Activated naive CD4-positive, alpha-beta T cell treated with anti-CD3 and anti-CD28 coated beads, Interleukin-2, amount 50 U/mL, for 72 hours (primary cell): ENCODE results near the gene TRIP13. TPM values are rescaled to one million over a fixed set of nuclear protein-coding genes. Genes with fewer than 3 reads are reported as not detected.
"Not testable (repeated sequence)": the region's sequence is repeated elsewhere in the genome, so short reads cannot be mapped to it uniquely, and the experiment has no call there.

Source experiments
- ATAC-seq, 2 donors: fragments of 150-1000 bp; cut with Tn5 transposase; 2 replicates each; pipeline ENCODE4 v1.10.0; 2021; ENCODE audit warnings: mild to moderate bottlenecking in 2 of 2, moderate library complexity in 2 of 2
- DNase-seq, 2 donors: peaks; one replicate each; pipeline ENCODE4 v3.0.0; 2021 to 2022; ENCODE audit warnings: low spot score in 2 of 2
- H3K27ac Mint-ChIP-seq, 2 donors: one replicate each; pipeline ENCODE4 v1.8.0; 2022; ENCODE audit warnings: mild to moderate bottlenecking in 2 of 2, mixed read lengths in 2 of 2
- H3K36me3 Mint-ChIP-seq, 2 donors: one replicate each; pipeline ENCODE4 v1.8.0; 2022; ENCODE audit warnings: mixed read lengths in 2 of 2
- H3K9me3 Mint-ChIP-seq, 2 donors: one replicate each; pipeline ENCODE4 v1.8.0; 2022; ENCODE audit warnings: mixed read lengths in 2 of 2
- total RNA-seq, 2 donors: library from RNA; stranded (reverse); gene quantifications; one replicate each; pipeline ENCODE4 v1.2.3, GENCODE V29; 2022

Gene TRIP13
- total RNA-seq, 2 donors from 2014 or later: 20.1 to 25.5 TPM

DNA sequence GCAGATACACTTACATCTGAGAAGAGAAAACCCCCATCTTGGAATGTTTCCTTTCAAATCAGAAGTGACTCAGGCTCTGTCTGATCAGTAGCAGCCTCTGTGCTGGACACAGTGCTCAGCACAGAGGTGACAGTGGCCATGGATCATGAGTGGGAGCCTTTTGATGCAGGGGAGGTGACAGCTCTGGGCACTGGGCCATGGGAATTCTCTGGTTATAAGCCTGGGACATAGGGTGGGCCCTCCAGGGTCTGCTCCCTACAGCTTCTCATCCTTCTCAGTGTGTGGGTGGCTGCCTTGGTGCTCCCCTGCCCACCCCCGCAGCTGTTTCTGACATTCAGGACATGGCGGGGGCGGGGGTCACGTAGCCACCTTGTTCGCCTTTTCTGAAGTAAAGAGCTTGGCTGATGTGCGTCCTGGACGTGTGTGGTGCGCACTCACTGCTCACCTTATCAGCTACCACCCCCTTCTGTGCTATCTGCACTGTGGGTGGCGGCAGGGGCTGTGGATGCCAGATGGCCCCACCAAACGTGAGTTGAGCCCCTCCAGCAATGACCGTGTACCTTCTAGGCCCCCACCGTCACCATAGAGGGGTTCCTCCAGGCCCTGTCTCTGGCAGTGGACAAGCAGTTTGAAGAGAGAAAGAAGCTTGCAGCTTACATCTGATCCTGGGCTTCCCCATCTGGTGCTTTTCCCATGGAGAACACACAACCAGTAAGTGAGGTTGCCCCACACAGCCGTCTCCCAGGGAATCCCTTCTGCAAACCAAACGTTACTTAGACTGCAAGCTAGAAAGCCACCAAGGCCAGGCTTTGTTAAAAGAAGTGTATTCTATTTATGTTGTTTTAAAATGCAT is 24.0 kb downstream of the TRIP13 start:
- Mint-ChIP-seq H3K36me3 (peaks cover 30% of the 10 kb centered on the region in 2 donors), H3K9me3 (no peaks in the 10 kb centered on the region), H3K27ac (no peak overlapping the region)
- ATAC-seq (no peak), DNase-seq (no peak)

DNA sequence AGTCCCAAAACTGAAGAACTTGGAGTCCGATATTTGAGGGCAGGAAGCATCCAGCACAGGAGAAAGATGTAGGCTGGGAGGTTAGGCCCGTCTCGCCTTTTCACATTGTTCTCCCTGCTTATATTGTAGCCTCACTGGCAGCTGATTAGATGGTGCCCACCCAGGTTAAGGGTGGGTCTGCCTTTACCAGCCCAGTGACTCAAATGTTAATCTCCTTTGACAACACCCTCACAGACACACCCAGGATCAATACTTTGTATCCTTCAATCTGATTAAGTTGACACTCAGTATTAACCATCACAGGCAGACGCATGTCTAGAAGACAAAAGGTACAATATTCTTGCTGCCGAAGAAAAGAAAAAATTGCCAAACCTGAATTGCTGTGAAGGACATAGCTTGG is 26.0 kb downstream of the TRIP13 start:
- not testable (repeated sequence) for H3K9me3 Mint-ChIP-seq, ATAC-seq, DNase-seq, H3K27ac Mint-ChIP-seq
- peaks cover 13 to 19% of the 10 kb centered on the region in 2 donors for H3K36me3 Mint-ChIP-seq

GRCh38 chr5:919356-920000 is 26.8 kb downstream of the TRIP13 start:
- Mint-ChIP-seq H3K36me3 (peaks cover 6 to 11% of the 10 kb centered on the region in 2 donors), H3K27ac (no peak overlapping the region)
- no peak for ATAC-seq

DNA sequence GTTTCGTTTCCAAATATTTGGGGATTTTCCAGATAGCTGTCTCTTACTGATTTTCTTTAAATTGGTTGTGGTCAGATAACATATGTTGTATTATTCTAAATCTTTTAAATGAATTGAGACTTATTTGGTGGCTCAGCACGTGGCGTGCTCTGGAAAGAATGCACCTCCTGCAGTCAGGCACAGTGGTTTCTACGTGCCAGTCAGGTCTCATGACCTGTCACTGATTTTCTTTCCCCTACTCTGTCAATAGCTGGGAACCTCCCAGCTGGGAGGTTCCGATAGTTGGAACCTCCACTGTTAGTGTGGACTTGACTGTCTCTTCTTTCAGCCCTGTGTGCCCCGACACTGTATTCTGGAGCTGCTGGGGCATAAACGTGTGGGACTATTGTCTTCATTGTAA is 27.6 kb downstream of the TRIP13 start:
- ATAC-seq: no peak
- no peaks in the 10 kb centered on the region for H3K9me3 Mint-ChIP-seq
- H3K27ac Mint-ChIP-seq: no peak overlapping the region
- no peak for DNase-seq
- H3K36me3 Mint-ChIP-seq: peaks cover 0 to 6% of the 10 kb centered on the region in 2 donors

More at GRCh38 chr5:919356-920000, 26.8 kb downstream of the TRIP13 start:
- DNase-seq: no peak
- H3K9me3 Mint-ChIP-seq: no peaks in the 10 kb centered on the region

GRCh38 chr5:921456-922435 is 29.1 kb downstream of the TRIP13 start:
- ATAC-seq: no peak
- H3K27ac Mint-ChIP-seq: no peak overlapping the region
- no peak for DNase-seq
- no peaks in the 10 kb centered on the region for H3K9me3 Mint-ChIP-seq
- peaks cover 4 to 11% of the 10 kb centered on the region in 2 donors for H3K36me3 Mint-ChIP-seq

DNA sequence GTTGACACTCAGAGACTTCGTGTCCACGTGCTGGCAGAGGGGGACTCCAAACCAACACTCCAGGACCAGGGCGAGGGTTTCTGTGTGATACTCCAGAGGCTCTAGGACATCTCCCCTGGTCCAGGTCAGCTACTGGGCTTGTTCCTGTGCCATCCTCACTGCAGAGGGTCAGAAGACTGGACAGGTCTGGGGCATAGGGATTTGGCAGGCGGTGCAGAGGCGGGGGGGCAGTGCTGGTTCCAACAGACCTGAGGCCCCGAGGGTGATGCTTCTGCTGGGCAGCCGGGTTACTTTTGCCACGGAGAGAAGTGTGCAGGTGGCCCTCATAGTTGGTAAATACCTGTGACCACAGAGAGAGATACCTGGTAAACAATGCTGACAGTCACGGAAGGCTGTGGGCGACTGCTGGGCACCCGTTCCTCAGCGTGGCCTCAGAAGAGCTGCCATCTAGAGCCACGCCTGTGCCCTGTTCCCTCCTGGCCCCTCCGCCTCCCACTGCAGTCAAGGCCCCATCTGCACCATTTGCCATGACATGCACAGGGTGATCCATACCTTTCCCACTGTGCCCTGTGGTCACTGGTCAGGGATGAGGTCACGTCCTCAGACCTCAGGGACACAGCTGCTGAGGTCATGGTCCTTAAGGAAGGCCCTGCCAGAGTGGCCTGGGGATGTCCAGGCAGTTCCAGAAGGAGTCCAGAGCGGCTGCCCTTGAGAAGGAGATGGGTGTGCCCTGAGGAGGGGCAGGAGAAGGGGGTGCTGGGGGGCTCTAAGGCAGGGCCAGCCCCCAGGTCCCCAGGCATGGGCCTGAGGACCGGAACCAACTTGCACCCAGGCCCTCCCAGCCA is 30.0 kb downstream of the TRIP13 start:
- peaks cover 4 to 11% of the 10 kb centered on the region in 2 donors for H3K36me3 Mint-ChIP-seq
- H3K27ac Mint-ChIP-seq: peak overlapping the region; percentile 13 to 79
- H3K9me3 Mint-ChIP-seq: no peaks in the 10 kb centered on the region
- ATAC-seq: no peak
- no peak for DNase-seq

GRCh38 chr5:923281-923873 is 30.7 kb downstream of the TRIP13 start:
- Mint-ChIP-seq H3K9me3 (no peaks in the 10 kb centered on the region), H3K27ac (peak overlapping the region; percentile 13 to 79), H3K36me3 (peaks cover 4 to 7% of the 10 kb centered on the region in 2 donors)
- peak; percentile 80 to 81 for DNase-seq
- peak; percentile 85 to 93 for ATAC-seq

DNA sequence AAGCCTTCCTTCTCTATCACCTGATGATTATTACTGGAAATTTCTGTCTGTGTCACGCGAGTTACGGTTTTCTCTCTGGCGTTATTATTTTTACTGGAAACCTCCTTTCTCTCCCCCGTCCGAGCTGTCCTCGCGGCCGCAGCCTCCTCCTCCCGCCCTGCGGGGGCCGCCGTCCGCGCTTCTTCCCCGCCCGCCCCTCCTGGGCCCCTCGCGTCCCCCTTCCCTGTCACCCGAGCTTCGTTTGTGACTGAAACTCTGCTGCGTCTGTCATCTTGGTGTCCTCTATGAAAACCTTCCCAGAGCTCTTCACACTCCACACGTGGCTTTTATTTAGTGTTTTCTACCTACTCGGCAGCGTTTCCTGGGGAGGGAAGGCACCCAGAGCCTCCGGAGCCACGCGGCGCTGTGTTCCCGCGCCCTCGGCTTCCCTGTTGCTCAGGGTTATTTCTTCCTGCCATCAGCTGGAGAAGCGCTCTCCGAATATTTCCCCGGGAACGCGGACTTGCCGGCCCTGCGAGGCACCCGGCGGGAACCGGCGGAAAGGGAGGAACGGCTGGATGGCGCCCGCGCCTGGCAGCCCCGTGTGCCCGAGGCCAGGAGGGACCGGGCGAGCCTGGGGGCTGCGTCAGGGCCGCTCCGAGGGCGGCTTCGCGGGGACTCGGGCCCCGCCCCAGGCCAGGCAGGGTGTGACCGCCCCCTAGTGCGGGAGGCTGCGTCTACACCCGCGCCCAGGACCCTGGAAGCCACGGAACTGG is 33.9 kb downstream of the TRIP13 start:
- H3K27ac Mint-ChIP-seq: no peak overlapping the region
- no peaks in the 10 kb centered on the region for H3K9me3 Mint-ChIP-seq
- peak in 1 of 2 donors; percentile 50 for DNase-seq
- peak in 1 of 2 donors; percentile 59 for ATAC-seq
- peaks cover 4 to 6% of the 10 kb centered on the region in 2 donors for H3K36me3 Mint-ChIP-seq

DNA sequence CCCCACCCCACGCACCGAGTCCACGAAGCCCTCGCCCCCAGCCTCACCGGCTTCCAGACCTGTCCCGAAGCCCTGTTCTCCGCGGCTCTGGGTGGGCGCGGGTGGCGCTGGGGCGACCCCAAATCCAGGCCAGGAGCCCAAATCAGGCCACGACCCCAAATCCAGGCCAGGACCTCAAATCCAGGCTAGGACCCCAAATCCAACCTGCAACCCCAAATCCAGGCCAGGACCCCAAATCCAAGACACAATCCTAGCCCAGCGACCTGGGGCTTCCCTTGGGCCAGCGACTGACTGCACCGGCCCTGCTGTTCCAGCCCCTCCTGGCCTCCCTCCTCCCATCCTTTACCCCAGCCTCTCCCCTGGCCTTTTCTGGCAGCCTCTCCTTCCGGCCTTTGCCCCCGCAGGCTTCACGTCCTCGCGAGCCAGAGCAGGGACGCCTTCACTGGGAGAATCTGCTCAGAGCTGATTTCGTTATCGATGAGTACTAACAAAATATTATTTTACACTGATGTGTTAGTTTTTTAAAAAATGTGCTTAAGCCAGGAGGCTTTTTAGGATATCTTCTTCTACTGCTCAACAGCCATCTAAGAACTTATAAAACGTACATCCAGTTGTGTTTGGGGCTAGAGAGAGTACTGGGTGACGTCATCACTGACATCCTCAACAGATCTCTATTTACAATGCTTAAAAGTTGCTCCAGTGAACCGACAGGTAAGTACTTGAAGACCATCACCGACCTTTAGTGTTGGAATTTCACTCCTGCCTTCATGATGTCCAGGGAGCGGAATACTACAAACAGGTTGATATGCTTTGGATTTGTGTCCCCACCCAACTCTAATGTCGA is 34.7 kb downstream of the TRIP13 start:
- no peak for ATAC-seq
- H3K27ac Mint-ChIP-seq: no peak overlapping the region
- no peaks in the 10 kb centered on the region for H3K9me3 Mint-ChIP-seq
- H3K36me3 Mint-ChIP-seq: peaks cover 4 to 6% of the 10 kb centered on the region in 2 donors
- DNase-seq: no peak

DNA sequence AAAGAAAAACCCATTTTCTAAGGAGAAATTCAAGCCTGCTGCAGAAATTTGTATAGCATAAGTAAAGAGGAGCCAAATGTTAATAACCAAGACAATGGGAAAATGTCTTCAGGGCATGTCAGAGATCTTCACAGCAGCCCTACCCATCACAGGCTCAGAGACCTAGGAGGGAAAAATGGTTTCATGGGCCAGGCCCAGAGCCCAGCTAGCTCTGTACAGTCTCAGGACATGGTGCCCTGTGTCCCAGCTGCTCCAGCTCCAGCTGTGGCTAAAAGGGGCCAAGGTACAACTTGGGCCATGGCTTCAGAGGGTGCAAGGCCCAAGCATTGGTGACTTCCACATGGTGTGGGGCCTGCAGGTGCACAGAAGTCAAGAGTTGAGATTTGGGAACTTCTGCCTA is 36.5 kb downstream of the TRIP13 start:
- H3K9me3 Mint-ChIP-seq, ATAC-seq, H3K36me3 Mint-ChIP-seq, H3K27ac Mint-ChIP-seq: not testable (repeated sequence)
- peak in 1 of 2 donors; percentile 18 for DNase-seq

GRCh38 chr5:929596-929995 is 36.9 kb downstream of the TRIP13 start:
- Mint-ChIP-seq H3K27ac (no peak overlapping the region), H3K36me3 (peaks cover 4 to 6% of the 10 kb centered on the region in 2 donors), H3K9me3 (no peaks in the 10 kb centered on the region)
- DNase-seq (peak in 1 of 2 donors; percentile 26), ATAC-seq (no peak)

- no peak for ATAC-seq
- no peaks in the 10 kb centered on the region for H3K9me3 Mint-ChIP-seq
- DNase-seq: peak in 1 of 2 donors; percentile 20
- H3K27ac Mint-ChIP-seq: no peak overlapping the region
- peaks cover 4 to 6% of the 10 kb centered on the region in 2 donors for H3K36me3 Mint-ChIP-seq
Measured at GRCh38 chr5:930866-931265, 38.2 kb downstream of the TRIP13 start.

- ATAC-seq: no peak
- no peaks in the 10 kb centered on the region for H3K36me3 Mint-ChIP-seq
- peak in 1 of 2 donors; percentile 34 for DNase-seq
- H3K27ac Mint-ChIP-seq: no peak overlapping the region
- no peaks in the 10 kb centered on the region for H3K9me3 Mint-ChIP-seq
Measured at GRCh38 chr5:931570-932145, 39.0 kb downstream of the TRIP13 start.

DNA sequence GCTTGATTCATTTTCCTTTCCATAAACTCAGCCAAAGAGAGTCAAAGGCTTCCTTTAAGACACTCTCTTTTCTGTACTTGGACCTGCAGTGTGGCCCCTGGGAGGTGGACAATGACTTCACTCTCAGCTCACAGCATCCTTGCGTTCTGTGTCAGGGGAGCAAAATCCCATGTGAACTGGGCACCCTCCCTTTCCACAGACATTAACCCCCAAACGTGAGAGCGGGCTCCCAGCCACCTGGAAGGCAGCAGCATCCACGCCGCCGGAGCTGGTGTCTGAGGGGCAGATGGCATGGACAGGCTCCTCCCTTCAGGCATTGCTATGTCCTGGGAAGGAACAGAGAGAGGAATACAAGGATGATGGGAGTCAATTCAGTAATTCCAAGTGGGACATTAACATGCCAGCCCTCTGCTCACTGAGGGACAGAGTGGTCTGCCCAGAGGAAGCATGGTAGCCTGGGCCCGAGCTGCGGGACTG is 39.5 kb downstream of the TRIP13 start:
- no peak for ATAC-seq
- H3K36me3 Mint-ChIP-seq: no peaks in the 10 kb centered on the region
- peak in 1 of 2 donors; percentile 38 for DNase-seq
- peak overlapping the region in 1 of 2 donors; percentile 77 for H3K27ac Mint-ChIP-seq
- H3K9me3 Mint-ChIP-seq: no peaks in the 10 kb centered on the region
